DMS114 treated with DMSO at 0.1 percent for 48 hours (cell line): ENCODE measurements around the gene PML.

Experiments
- DNase-seq: peaks from one replicate; lab custom pipeline; 2025; ENCODE audit not compliant: unreplicated experiment; lab: John Stamatoyannopoulos, UW

PML gene

DNA sequence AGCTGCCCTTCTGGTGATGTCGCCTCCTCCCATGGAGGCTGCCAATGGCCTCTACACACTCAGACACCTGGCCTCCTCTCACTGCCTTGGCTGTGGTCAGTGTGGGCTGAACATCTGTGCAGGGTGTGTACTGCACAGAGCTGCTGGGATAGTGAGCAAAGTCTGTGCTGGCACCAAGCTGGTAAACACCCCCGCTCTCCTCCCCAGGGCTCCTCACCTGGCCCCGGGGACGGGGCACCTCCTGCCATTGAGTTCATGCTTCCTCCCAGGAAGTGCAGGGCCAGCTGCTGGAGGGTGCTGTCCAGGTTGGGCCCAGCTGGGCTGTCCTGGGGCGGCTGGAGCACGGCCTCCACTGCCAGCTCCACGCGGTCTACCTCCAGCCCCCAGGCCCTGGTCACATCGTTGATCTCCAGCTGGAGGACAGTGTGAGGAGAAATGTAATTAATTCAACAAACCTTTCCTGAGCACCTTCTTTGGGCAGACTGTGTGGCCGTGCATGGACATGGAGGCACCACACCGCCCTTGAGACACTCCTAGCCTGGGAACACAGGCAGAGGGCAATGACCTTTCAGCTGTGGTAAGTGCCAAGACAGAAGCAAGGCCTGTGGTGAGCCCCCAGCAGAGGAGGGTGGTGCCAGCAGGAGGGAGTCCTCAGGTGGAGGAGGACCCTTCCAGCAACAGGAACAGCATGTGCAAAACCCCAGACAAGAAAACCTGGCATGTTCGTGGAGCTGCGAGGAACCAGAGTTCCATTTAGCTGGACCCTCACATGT lies 9.2 kb upstream of the PML start:
- DNase-seq = no peak

DNA sequence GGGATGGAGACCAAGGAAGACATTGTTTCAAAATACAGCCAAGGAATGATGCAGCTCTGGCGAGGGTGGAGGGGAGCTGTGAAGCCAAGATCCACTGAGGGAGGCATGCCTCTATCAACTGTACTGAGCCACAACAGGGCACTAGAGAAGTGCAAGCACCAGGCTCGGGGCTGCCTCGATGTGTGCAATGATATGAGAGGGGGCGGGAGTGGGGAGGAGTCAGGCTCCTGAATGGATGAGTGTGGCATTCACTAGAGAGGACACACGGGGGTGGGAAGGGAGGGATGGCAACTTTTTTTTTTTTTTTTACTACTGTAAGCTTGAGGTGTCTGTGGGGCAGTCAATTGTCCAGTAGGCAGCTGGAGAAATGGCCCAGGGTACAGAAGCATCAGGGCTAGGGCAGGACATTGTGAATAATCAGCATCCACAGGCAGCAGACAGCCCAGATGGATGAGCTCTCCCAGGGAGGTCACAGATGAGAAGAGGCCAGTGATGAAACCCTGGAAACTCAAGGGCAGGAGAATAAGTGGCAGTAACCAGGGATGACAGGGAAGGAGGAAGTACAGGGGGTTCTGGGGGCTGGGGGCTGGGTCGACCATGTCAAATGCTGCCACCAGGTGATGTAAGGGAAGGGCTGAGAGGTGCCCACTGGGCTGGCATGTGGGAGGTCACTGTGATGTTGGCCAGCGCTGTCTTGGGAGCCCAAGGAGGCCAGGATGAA lies 8.3 kb upstream of the PML start:
- no peak for DNase-seq

- no peak for DNase-seq
These were observed 7.8 kb upstream of the PML start for GRCh38 chr15:73986776-73987056.

DNA sequence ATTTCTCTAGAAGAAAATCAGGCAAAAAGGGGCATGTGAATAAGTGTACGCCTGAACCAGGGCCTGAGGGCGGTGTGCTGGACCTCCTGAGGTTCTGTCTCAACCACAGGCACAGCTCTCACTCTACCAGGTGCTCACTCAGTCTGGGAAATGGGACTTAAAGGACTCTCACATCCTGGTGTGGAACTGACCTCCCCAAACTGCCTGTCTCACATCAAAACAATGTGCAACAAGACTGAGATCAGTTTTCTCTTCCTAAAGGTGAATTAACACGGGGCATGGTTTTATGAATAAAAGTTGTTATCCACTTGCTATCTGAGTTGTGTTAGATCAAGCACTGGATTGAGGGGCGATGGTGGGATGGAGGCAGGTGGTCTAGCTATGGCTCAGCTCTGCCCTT lies 7.3 kb upstream of the PML start:
- no peak for DNase-seq

DNA sequence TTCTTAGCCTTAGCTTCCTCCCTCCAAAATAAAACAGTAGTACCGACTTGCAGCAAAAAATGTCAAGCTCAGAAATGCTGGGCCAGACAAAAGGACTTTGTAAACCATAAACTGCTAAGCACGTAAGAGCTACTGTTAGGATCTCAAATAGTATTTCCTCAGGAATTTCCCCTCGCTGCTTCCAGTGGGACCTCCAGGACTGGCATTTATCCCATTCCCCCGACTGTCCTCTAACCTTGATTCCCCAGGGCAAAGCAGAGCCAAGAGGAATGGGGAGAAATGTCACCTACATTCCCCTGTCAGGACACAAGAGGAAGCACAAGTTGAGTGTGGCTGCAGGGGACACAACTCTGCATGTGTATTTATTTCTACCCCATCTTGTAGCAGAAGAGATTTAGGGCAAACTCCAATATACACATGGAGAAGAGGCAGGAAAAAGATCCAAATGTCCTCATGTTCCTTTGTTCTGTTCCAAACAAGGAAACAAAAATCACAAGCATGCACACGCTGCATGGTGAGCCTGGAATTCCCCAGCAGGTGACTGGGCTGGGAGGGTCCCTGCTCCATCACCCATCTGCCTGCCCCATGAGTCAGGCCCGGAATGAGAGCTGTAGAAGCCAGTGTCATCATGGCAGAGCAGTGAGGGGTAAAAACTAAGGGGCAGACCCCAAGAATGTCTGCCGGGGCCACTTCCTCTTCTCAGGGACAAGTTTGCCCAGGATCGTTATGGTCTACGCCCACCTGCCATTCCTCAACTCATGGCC lies 6.7 kb upstream of the PML start:
- no peak for DNase-seq

GRCh38 chr15:73988445-73988969 lies 6.0 kb upstream of the PML start:
- DNase-seq = no peak

DNA sequence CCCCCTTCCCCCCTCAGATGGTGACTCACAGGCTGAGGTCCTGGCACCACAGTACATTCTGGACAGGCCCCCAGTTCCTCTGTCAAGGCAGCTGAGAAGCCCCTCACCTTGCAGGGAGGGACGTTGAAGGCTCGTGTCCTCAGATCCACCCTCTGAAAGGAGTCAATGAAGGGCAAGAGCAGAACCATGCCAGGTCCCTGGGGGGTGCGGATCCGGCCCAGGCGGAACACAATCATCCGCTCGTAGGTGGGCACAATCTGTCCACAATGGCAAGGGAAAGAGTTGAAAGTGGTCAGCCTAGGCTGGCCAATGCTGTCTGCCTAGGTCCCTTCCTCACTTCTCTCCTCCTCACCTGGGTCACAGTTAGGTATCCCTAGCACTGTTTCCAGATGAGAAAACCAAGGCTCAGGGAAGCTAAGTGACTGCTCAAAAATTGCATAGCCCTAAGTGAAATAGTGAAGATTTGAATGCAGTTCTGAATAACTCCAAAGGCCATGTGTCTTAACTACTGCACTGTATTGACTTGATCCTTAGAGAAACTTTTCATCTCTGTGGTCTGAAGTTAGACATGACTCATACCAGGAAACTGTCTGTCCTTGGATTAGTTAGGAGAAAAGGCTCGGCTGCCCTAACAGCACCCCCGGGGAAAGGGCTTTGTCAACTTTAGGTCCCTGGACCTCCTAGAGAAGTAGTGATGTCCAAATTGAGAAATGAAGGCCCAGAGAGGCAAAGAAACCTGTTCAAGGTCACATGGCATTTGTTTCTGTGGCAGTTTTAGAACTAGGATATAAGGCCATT lies 5.3 kb upstream of the PML start:
- DNase-seq = no peak

- no peak for DNase-seq
These were observed 4.1 kb upstream of the PML start for GRCh38 chr15:73990250-73991005.

DNA sequence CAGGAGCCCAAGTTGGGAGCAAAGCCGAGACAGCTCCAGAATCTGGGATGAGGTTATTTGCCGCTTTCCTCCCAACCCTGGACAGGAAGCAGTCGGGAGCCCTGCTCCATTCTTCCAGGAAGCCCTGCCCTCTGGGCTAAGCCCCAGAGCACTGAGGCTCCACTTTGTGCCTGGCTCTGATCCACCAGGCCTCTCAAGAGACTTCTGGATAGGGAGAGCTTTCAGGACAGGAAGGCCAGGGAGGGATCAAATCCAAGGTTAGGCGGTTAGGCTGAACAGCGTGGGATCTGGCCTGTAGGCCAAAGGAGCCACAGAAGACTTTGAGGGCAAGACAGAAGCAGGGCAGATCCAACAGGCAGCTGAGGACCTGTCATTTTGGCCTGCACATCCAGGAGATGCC lies 3.3 kb upstream of the PML start:
- no peak for DNase-seq

GRCh38 chr15:73991726-73992593 lies 2.6 kb upstream of the PML start, which contains the start of gene STOML1:
Gene STOML1, minus strand, starts transcription at chr15:73992295. Its CDS starts 72 bp downstream, at chr15:73992223.
- DNase-seq = peak; percentile 87

- no peak for DNase-seq
These were observed 2.0 kb upstream of the PML start for GRCh38 chr15:73992594-73992898.

- no peak for DNase-seq
These were observed 1.1 kb upstream of the PML start for GRCh38 chr15:73993211-73993994.

DNA sequence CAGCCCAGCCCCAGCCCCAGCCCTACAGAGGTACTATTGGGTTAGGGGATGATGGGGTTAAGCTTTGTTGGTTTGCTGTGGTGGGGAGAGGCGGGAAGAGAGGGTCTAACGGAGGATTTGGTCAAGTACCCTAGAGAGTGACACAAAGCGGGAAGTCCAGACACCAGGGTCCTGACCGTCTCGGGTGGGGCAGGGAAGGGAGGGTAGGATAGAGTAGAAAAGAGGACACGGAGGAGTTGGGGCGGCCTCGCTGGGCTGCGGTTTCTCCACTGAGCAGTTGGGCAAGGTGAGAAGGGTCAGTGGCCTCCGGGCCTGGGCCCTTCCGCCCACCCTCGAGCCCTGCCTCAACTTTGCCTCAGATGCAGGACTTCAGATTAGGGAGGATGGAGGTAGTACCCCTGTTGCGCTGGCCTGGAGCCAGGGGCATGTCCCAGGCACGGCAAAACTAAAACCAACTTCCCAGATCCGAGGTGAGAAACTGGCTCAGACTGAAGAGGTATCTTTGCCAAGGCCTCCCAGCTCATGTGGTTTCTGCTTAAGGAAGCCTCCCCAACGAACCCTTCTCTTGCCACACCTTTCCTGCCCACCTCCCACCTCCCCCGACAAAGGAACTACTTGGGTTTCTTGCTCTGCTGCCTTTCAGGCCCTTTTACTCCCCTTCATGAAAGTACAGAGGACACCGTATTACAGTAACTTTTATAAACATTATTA lies 551 bp downstream of the PML start:
- no peak for DNase-seq

DNA sequence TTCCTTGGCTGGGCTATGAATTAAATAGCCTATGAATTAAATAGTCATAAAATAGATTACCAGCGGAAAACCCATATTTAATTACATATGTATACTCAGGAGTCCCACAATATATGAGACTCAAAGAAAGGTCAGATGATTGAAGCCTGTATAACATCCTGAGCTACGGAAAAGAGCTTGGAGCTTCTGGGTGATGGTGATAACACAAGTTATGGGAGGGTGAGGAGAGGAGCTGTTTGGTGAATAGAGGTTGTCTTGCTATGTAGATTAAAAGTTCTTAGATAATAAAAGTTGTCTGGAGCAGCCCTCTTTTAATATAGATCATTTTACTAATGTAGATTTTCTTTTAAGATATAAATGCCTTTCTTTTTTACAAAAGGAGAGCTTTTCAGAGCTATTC lies 1.8 kb downstream of the PML start:
- DNase-seq = no peak

- DNase-seq = no peak
These were observed 2.4 kb downstream of the PML start for GRCh38 chr15:73996939-73997338.

- DNase-seq = no peak
These were observed 3.5 kb downstream of the PML start for GRCh38 chr15:73997986-73998385.

- DNase-seq = no peak
These were observed 12.5 kb downstream of the PML start for GRCh38 chr15:74006774-74007639.
